Measurements from ENCODE around the gene COL9A1.
"Not testable (repeated sequence)": the region's sequence is repeated elsewhere in the genome, so short reads cannot be mapped to it uniquely, and the experiment has no call there.

Gene COL9A1

DNA sequence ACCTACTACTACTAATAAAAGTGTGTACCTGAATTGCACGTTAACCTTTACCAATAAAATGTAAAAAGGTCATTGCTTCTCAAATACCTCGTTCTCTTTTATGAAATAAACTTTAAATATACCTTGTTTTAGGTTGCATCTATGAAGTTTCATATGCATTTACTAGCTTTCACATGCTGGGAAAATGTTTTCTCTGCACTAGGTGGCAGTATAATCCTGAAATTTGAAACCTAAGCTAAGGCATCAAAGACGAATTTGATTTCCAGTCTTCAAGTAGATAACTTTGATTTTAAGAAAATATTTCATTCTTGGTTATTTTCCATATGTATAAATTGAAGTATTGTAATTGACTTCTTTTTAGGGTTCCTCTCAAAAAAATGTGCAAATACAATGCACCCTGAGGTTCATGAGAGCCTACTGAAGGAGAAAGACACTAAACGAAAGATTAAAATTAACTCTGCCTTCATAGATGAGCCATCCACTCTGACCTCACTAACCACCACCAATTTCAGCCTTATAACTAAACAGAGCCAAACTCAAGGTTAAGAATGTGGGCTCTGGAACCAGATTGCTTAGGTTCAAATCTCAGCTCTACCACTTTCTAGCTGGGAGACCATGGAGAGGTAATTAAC, 7.3 kb upstream of the COL9A1 start:
- TF ChIP-seq, protein P1, sequence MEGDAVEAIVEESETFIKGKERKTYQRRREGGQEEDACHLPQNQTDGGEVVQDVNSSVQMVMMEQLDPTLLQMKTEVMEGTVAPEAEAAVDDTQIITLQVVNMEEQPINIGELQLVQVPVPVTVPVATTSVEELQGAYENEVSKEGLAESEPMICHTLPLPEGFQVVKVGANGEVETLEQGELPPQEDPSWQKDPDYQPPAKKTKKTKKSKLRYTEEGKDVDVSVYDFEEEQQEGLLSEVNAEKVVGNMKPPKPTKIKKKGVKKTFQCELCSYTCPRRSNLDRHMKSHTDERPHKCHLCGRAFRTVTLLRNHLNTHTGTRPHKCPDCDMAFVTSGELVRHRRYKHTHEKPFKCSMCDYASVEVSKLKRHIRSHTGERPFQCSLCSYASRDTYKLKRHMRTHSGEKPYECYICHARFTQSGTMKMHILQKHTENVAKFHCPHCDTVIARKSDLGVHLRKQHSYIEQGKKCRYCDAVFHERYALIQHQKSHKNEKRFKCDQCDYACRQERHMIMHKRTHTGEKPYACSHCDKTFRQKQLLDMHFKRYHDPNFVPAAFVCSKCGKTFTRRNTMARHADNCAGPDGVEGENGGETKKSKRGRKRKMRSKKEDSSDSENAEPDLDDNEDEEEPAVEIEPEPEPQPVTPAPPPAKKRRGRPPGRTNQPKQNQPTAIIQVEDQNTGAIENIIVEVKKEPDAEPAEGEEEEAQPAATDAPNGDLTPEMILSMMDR (IDR thresholded peaks at IDR 0.05; ENCODE audit: insufficient read depth, missing control alignments), result peak; percentile 83
- FAIRE-seq (peak; percentile 92), DNase-seq (ENCODE audit: insufficient read length, low spot score) (no peak)

- no peak for FAIRE-seq
- TF ChIP-seq, protein P1 (IDR thresholded peaks at IDR 0.05; ENCODE audit: insufficient read depth, missing control alignments), result no peak
- no peak for DNase-seq (ENCODE audit: insufficient read length, low spot score)
These were observed 6.4 kb upstream of the COL9A1 start for GRCh38 chr6:70309243-70309642.

DNA sequence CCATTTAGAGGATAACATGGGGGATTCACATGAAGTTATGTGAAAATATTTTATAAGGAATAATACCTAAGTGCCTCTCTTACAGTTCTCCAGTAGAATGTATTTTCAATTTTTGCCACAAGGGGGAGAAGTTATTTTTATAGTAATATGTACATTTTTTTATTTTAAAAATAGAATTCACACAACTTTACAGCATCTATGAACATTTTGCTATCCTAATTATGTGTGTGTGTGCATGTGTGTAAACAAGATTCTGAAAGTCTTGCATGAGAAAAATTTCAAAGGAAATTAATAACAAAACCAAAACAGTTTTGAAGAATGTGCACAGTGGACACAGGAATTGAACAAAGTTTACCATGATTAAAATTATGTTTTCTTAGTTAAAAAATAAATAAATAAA, 5.3 kb upstream of the COL9A1 start:
- FAIRE-seq; DNase-seq (ENCODE audit: insufficient read length, low spot score): not testable (repeated sequence)
- TF ChIP-seq, protein P1 (IDR thresholded peaks at IDR 0.05; ENCODE audit: insufficient read depth, missing control alignments), result peak; percentile 5

- no peak for DNase-seq (ENCODE audit: insufficient read length, low spot score)
- FAIRE-seq, result no peak
- TF ChIP-seq, protein P1 (IDR thresholded peaks at IDR 0.05; ENCODE audit: insufficient read depth, missing control alignments), result no peak
These were observed 4.1 kb upstream of the COL9A1 start for GRCh38 chr6:70307008-70307407.

DNA sequence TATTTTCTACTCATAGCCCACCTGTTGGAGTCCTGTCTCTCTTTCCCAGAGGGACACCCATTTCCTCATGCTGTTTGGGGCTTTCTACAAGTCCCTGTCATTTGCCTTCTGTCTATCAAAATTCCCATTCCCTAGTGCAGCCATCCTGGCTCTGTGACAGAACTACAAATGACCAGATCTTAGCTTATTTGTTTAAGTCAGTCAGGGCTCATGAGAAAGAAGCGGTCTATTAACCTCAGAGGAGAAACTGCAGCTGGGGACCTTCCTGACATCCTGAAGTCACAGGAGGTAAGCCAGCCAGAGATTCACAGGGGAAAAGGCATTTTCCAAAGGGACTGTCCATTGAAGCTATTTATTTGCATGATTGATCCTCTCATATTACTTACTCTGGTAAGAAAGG, 1.7 kb upstream of the COL9A1 start:
- no peak for FAIRE-seq
- TF ChIP-seq, protein P1 (IDR thresholded peaks at IDR 0.05; ENCODE audit: insufficient read depth, missing control alignments), result no peak
- no peak for DNase-seq (ENCODE audit: insufficient read length, low spot score)

GRCh38 chr6:70299456-70299855, 3.4 kb downstream of the COL9A1 start:
- TF ChIP-seq, protein P1 (IDR thresholded peaks at IDR 0.05; ENCODE audit: insufficient read depth, missing control alignments), result no peak
- DNase-seq (ENCODE audit: insufficient read length, low spot score), result no peak

DNA sequence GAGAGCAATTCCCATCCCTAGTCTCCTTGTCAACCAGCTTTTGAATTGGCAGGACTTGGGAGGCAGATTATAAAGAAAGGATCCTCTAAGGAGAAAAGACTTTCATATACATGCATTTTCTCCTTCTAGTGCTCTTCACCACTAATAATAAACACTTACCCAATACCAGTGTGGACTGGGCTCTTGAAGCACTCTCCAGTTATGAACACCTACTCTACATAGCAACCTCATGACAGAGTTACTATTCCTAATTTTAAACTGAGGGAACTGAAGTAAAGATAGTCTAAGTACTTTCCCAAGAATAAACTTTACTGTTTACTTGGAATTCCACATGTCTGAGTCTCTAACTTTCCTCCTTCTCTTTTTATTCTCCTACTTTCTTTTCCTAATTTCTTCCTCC, 4.8 kb downstream of the COL9A1 start:
- FAIRE-seq (no peak), DNase-seq (ENCODE audit: insufficient read length, low spot score) (no peak)
- TF ChIP-seq, protein P1 (IDR thresholded peaks at IDR 0.05; ENCODE audit: insufficient read depth, missing control alignments), result no peak

More at GRCh38 chr6:70299456-70299855, 3.4 kb downstream of the COL9A1 start:
- FAIRE-seq, result no peak

All from D721Med (cell line).